Body of pancreas (tissue), 4 donors: Measurements from ENCODE around the gene SLC15A4. TPM values are rescaled to one million over a fixed set of nuclear protein-coding genes. Genes with fewer than 3 reads are reported as not detected.
"Not testable (repeated sequence)": the region's sequence is repeated elsewhere in the genome, so short reads cannot be mapped to it uniquely, and the experiment has no call there.

Source experiments
- ATAC-seq: fragments of 150-250 bp; one replicate; pipeline ENCODE4 v1.9.1; 2016
- DNase-seq, 4 donors: peaks; one replicate each; pipeline ENCODE4 v3.0.0-alpha.2; 2019
- H3K27ac ChIP-seq, 4 donors: fragments of 200-600 bp; sonication (generic); 1 replicate in 3 of 4; 2 replicates in 1 of 4; pipeline versions ENCODE4 v1.5.1 to v1.6.1; 2016 to 2019; ENCODE audit warnings: mild to moderate bottlenecking in 1 of 4, mixed read lengths in 1 of 4, moderate library complexity in 1 of 4
- H3K27me3 ChIP-seq, 2 donors: fragments of 200-600 bp; sonication (generic); one replicate each; pipeline ENCODE4 v1.6.0; 2016; ENCODE audit warnings: mild to moderate bottlenecking in 1 of 2
- H3K36me3 ChIP-seq, 2 donors: fragments of 200-600 bp; sonication (generic); replicated peaks in 1 of 2; 2 replicates each; pipeline ENCODE4 v1.5.1; 2016; ENCODE audit warnings: low read depth in 2 of 2; ENCODE audit not compliant: insufficient read depth in 1 of 2
- H3K4me1 ChIP-seq: fragments of 200-600 bp; sonication (generic); one replicate; pipeline ENCODE4 v1.6.0; 2016
- H3K4me3 ChIP-seq, 2 donors: fragments of 200-600 bp; sonication (generic); 1 replicate in 1 of 2; 2 replicates in 1 of 2; pipeline ENCODE4 v1.5.1; 2016 to 2019
- H3K9me3 ChIP-seq, 3 donors: fragments of 200-600 bp; sonication (generic); 1 replicate in 2 of 3; 2 replicates in 1 of 3; pipeline ENCODE4 v1.5.1; 2016
- CTCF ChIP-seq, 7 experiments: fragments of 450-650 bp in 4 of 7; fragments of 200-600 bp in 3 of 7; sonication (generic) in 3 of 7; IDR thresholded peaks; one replicate each; pipeline ENCODE4 v1.5.1; 2016 to 2019; ENCODE audit warnings: antibody characterized with exemption in 7 of 7
- POLR2A ChIP-seq, 3 donors: fragments of 450-650 bp; IDR thresholded peaks; one replicate each; pipeline ENCODE4 v1.6.1; 2016; ENCODE audit warnings: antibody characterized with exemption in 3 of 3, mild to moderate bottlenecking in 2 of 3
- WGBS, 2 donors: methylation state at CpG; one replicate each; pipeline ENCODE4 v1.1.5; 2017; 5-methylcytosine and 5-hydroxymethylcytosine counted together
- intact Hi-C: fragments of 100-400 bp; cut with DNase I; formaldehyde crosslinking; loops from one replicate; pipeline ENCODE4 v1.15.1; 2023
- total RNA-seq, 2 donors: library from RNA; depleted of rRNA; stranded (reverse); fragments of >200 nt; gene quantifications; one replicate each; pipeline ENCODE4 v1.1.0, GENCODE V29; 2016

The SLC15A4 gene
- total RNA-seq, 2 donors from 2014 or later, result 14.5 to 21.0 TPM

DNA sequence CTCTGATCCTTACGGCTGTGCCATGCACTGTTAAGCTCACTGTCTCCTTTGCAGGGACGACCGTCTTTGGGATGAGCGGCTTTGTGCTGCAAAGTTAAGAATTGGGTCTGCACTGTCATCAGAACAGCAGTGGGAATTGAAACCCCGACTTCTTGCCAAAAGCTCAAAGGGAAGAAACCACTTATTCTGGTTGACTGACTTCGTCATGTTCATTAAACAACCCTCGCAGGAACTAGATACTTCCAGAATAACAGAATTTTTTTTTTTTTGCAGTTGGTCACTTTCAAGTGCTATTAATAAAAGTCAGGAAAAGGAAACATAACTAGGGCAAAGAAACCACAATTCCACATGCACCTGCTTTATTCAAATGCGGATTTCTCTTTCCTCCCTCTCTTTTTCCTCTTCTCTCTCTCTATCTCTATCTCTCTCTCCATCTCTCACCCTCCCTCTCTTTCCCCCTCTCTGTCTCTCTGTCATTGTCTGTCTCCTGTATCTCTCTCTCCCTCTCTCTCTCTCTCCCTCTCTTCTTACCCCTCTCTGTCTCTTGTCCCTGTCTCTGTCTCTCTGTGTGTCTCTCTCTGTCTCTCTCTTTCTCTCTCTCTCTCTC, 17.2 kb upstream of the SLC15A4 start:
- H3K27ac ChIP-seq, result no peak overlapping the region
- intact Hi-C loops, result no loop called here

GRCh38 chr12:128839885-128840284, 16.1 kb upstream of the SLC15A4 start:
- H3K36me3 ChIP-seq, intact Hi-C loops, H3K27me3 ChIP-seq, H3K27ac ChIP-seq, H3K9me3 ChIP-seq, DNase-seq, H3K4me3 ChIP-seq, ATAC-seq, H3K4me1 ChIP-seq: not testable (repeated sequence)
- 64 to 66% methylated on average over 12 of the region's 12 CpGs for WGBS, 2 donors

More for the DNA sequence above, 17.2 kb upstream of the SLC15A4 start:
- 44% methylated on average over 8 of the region's 8 CpGs for WGBS, 2 donors
- Histone ChIP-seq H3K36me3 (no peaks in the 10 kb centered on the region), H3K9me3 (no peaks in the 10 kb centered on the region), H3K4me1 (no peaks in the 10 kb centered on the region), H3K27me3 (no peaks in the 10 kb centered on the region), H3K4me3 (no peak overlapping the region)
- TF ChIP-seq POLR2A (IDR thresholded peaks at IDR 0.05), result no peak
- TF ChIP-seq CTCF (IDR thresholded peaks at IDR 0.05), result no peak
- ATAC-seq, result no peak
- DNase-seq, result no peak

DNA sequence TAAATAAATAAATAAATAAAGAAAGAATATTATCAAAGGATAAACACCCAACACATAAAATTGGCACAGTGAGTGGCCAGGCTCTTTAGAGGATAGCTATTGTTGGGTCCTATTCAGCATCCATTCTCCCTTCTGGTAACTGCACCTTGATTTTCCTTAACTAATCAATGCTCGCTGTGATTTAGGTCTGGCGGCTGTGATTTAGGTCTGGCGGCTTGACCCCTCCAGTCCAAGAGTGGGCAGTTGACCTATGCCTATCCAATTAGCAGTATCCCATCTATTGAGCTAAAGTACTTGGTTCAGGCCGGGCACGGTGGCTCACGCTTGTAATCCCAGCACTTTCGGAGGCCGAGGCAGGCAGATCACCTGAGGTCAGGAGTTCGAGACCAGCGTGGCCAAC, 9.7 kb upstream of the SLC15A4 start:
- Histone ChIP-seq H3K4me1 (no peaks in the 10 kb centered on the region), H3K9me3 (no peaks in the 10 kb centered on the region), H3K4me3 (no peak overlapping the region), H3K27ac (no peak overlapping the region), H3K36me3 (no peaks in the 10 kb centered on the region), H3K27me3 (no peaks in the 10 kb centered on the region)
- no peak for TF ChIP-seq POLR2A (IDR thresholded peaks at IDR 0.05)
- TF ChIP-seq CTCF (IDR thresholded peaks at IDR 0.05), result no peak
- ATAC-seq (no peak), DNase-seq (no peak)
- 92 to 95% methylated on average over 10 of the region's 10 CpGs for WGBS, 2 donors
- intact Hi-C loops, result no loop called here

- no peaks in the 10 kb centered on the region for H3K36me3 ChIP-seq
- H3K4me3 ChIP-seq, result no peak overlapping the region
- intact Hi-C loops, result no loop called here
- TF ChIP-seq CTCF (IDR thresholded peaks at IDR 0.05) (no peak), POLR2A (IDR thresholded peaks at IDR 0.05) (no peak)
- ATAC-seq (no peak), DNase-seq (no peak)
- WGBS, 2 donors, result 66 to 71% methylated on average over 7 of the region's 7 CpGs
- no peaks in the 10 kb centered on the region for H3K27me3 ChIP-seq
- no peaks in the 10 kb centered on the region for H3K4me1 ChIP-seq
- H3K9me3 ChIP-seq, result no peaks in the 10 kb centered on the region
- H3K27ac ChIP-seq, result no peak overlapping the region
Measured at GRCh38 chr12:128830505-128830893, 6.7 kb upstream of the SLC15A4 start.

DNA sequence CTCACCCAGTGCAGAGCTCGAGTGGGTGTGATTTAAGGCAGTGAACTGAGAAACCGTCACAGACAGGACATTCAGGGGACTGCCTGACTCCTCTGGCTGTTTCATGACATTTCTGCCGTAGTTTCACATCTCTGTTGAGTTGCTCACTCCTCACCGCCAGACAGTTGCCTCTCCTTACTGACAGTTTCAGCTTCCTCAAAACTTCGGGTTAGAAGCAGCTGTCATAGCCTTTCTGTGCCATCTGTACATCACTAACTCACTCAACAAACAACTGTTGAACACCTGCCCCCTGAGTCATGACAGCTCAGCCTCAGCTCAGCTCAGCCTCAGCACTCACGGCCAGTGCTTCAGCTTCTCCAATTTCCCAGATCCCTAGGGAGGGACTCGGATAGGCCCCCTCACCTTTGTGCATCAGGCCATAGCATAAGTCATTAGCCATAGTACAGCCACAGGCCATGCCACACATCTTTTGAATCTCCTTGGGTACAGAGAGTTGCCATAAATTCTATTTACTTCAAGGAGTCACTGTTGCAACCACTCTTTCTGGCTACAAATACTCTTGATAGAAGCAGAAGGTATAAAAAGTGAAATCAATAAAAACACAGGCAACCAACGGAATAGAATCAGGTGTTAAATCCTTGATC, 6.2 kb upstream of the SLC15A4 start:
- no peak for TF ChIP-seq POLR2A (IDR thresholded peaks at IDR 0.05)
- TF ChIP-seq CTCF (IDR thresholded peaks at IDR 0.05), result no peak
- Histone ChIP-seq H3K4me3 (no peak overlapping the region), H3K36me3 (no peaks in the 10 kb centered on the region), H3K4me1 (no peaks in the 10 kb centered on the region), H3K27ac (no peak overlapping the region), H3K9me3 (no peaks in the 10 kb centered on the region), H3K27me3 (no peaks in the 10 kb centered on the region)
- ATAC-seq (no peak), DNase-seq (peak in 1 of 4 donors; percentile 47)
- 61% methylated on average over 7 to 8 of the region's 8 CpGs for WGBS, 2 donors
- intact Hi-C loops, result no loop called here
